Measurements from ENCODE around the gene HDAC4. TPM values are rescaled to one million over a fixed set of nuclear protein-coding genes. Genes with fewer than 3 reads are reported as not detected.

HDAC4 gene
- polyA plus RNA-seq, 3 donors: 11.8 to 13.0 (median 12.9) TPM

GRCh38 chr2:239245872-239246721, 154.7 kb downstream of the HDAC4 start:
- no peak for DNase-seq (ENCODE audit: low read depth in 3 of 3, low spot score in 2 of 3)

GRCh38 chr2:239245107-239245506, 155.7 kb downstream of the HDAC4 start:
- no peak for DNase-seq (ENCODE audit: low read depth in 3 of 3, low spot score in 2 of 3)

- no peak for DNase-seq (ENCODE audit: low read depth in 3 of 3, low spot score in 2 of 3)
Observed at GRCh38 chr2:239244625-239245024, 156.2 kb downstream of the HDAC4 start.

- DNase-seq (ENCODE audit: low read depth in 3 of 3, low spot score in 2 of 3): no peak
Observed at GRCh38 chr2:239241431-239241960, 159.3 kb downstream of the HDAC4 start.

GRCh38 chr2:239240414-239240881, 160.4 kb downstream of the HDAC4 start:
- DNase-seq (ENCODE audit: low read depth in 3 of 3, low spot score in 2 of 3): no peak

GRCh38 chr2:239239607-239240413, 161.0 kb downstream of the HDAC4 start:
- DNase-seq (ENCODE audit: low read depth in 3 of 3, low spot score in 2 of 3): no peak

- DNase-seq (ENCODE audit: low read depth in 3 of 3, low spot score in 2 of 3): no peak
Observed at GRCh38 chr2:239238839-239239606, 161.8 kb downstream of the HDAC4 start.

- DNase-seq (ENCODE audit: low read depth in 3 of 3, low spot score in 2 of 3): no peak
Observed at GRCh38 chr2:239238381-239238780, 162.4 kb downstream of the HDAC4 start.

- DNase-seq (ENCODE audit: low read depth in 3 of 3, low spot score in 2 of 3): no peak
Observed at GRCh38 chr2:239236808-239237205, 164.0 kb downstream of the HDAC4 start.

GRCh38 chr2:239236043-239236807, 164.6 kb downstream of the HDAC4 start:
- no peak for DNase-seq (ENCODE audit: low read depth in 3 of 3, low spot score in 2 of 3)

- DNase-seq (ENCODE audit: low read depth in 3 of 3, low spot score in 2 of 3): no peak
Observed at GRCh38 chr2:239235311-239235710, 165.5 kb downstream of the HDAC4 start.

GRCh38 chr2:239234191-239235175, 166.3 kb downstream of the HDAC4 start:
- DNase-seq (ENCODE audit: low read depth in 3 of 3, low spot score in 2 of 3): no peak

GRCh38 chr2:239233576-239233975, 167.2 kb downstream of the HDAC4 start:
- DNase-seq (ENCODE audit: low read depth in 3 of 3, low spot score in 2 of 3): no peak

GRCh38 chr2:239232195-239232578, 168.6 kb downstream of the HDAC4 start:
- no peak for DNase-seq (ENCODE audit: low read depth in 3 of 3, low spot score in 2 of 3)

- DNase-seq (ENCODE audit: low read depth in 3 of 3, low spot score in 2 of 3): no peak
Observed at GRCh38 chr2:239231231-239232194, 169.3 kb downstream of the HDAC4 start.

- no peak for DNase-seq (ENCODE audit: low read depth in 3 of 3, low spot score in 2 of 3)
Observed at GRCh38 chr2:239230318-239231052, 170.3 kb downstream of the HDAC4 start.
